Rectal smooth muscle tissue (tissue), 1 donor: ENCODE results near the gene ITGA3.

Experiments used
- H3K27ac ChIP-seq: one replicate; pipeline ENCODE4 v1.7.0; 2013; ENCODE audit warnings: low read depth, low read length, inconsistent platforms
- H3K27me3 ChIP-seq: one replicate; pipeline ENCODE4 v1.7.0; 2013; ENCODE audit warnings: low read length; ENCODE audit not compliant: control insufficient read depth, insufficient read depth
- H3K36me3 ChIP-seq: one replicate; pipeline ENCODE4 v1.7.0; 2013; ENCODE audit warnings: low read length; ENCODE audit not compliant: control insufficient read depth, insufficient read depth
- H3K4me1 ChIP-seq: one replicate; pipeline ENCODE4 v1.7.0; 2013; ENCODE audit warnings: low read length; ENCODE audit not compliant: control insufficient read depth, insufficient read depth
- H3K4me3 ChIP-seq: one replicate; pipeline ENCODE4 v1.7.0; 2013; ENCODE audit warnings: low read length
- H3K9ac ChIP-seq: one replicate; pipeline ENCODE4 v1.7.0; 2013; ENCODE audit warnings: low read length

The ITGA3 gene

GRCh38 chr17:50137042-50137441, 81.1 kb downstream of the ITGA3 start:
- Histone ChIP-seq H3K27ac (no peak overlapping the region), H3K4me3 (no peak overlapping the region), H3K36me3 (peaks cover 48% of the 10 kb centered on the region), H3K4me1 (peaks cover 8% of the 10 kb centered on the region), H3K9ac (no peak overlapping the region), H3K27me3 (no peaks in the 10 kb centered on the region)

GRCh38 chr17:50139185-50139783, 83.4 kb downstream of the ITGA3 start:
- H3K27me3 ChIP-seq, result no peaks in the 10 kb centered on the region
- no peak overlapping the region for H3K4me3 ChIP-seq
- H3K36me3 ChIP-seq, result peaks cover 64% of the 10 kb centered on the region
- no peaks in the 10 kb centered on the region for H3K4me1 ChIP-seq
- no peak overlapping the region for H3K9ac ChIP-seq
- no peak overlapping the region for H3K27ac ChIP-seq
